GM21786 (cell line): Measurements from ENCODE around the gene TMEM123.
A peak's percentile ranks its signal among the peaks of the same experiment; 100 is the strongest.
"Not testable (repeated sequence)": the region's sequence is repeated elsewhere in the genome, so short reads cannot be mapped to it uniquely, and the experiment has no call there.

Experiments
- ATAC-seq: cut with Tn5 transposase; IDR thresholded peaks from one replicate; pipeline ENCODE4 v1.9.1; 2021; ENCODE audit not compliant: unreplicated experiment

TMEM123 gene

DNA sequence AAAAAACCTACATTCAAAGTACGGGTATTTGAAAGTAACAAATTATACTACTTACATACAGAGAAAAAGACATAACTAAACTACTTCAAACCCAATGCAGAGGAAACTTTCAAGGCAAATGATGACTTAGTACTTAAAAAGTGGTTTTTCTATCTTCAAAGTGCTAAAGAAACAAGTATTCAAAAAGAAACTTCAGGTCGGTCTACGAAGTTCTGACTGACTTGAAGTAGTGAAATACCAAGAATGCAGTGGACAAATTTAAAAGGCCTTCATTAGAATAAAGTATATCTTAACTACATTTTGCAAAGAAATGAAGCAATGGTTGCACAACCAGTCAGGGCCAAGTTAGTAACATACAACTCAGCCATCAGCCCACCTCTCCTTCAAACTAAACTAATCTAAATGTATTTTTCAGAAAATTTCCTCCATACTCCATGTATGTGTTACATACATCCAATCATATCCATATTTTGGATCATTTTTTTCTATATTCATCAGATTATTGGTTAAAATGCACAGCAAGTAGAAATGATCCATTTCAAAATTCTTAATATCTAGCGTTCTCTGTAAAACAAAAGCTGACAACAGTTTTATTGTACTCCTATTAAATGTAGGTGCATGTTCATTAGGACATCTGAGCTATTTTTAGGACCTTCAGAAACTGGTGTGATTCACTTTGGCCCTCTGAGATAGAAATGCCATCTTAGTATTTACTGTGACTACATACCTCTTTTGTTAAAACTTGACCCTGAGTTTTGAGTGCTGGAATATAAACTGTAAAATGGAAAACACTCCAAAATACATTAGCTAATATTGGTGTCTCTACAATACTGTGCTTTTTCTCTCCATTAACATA lies 55.6 kb downstream of the TMEM123 start:
- ATAC-seq: no peak

DNA sequence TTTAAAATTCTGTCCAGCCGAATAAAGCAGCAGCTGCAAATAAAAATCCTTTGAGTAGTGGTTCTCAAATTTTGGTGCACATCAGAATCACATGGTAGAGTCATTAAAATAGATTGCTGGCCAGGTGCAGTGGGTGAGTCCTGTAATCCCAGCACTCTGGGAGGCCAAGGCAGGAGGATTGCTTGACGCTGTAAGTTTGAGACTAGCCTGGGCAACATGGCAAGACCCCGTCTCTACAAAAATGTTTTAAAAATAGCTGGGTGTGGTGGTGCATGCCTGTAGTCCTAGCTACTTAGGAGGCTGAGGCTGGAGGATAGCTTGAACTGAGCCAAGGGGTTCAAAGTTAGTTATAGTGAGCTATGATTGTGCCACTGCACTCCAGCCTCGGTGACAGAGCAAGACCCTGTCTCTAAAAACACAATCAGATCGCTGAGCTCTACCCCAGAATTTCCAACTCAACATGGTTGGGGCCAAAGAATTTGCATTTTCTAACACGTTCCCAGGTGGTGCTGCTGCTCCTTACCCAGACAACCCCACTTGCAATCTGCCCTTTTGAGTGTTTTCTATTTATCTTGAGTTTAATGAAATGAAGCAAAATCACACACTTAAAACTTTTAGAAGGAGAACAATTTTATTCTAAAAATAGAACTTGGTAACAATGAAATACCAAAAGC lies 56.7 kb downstream of the TMEM123 start:
- ATAC-seq: no peak

DNA sequence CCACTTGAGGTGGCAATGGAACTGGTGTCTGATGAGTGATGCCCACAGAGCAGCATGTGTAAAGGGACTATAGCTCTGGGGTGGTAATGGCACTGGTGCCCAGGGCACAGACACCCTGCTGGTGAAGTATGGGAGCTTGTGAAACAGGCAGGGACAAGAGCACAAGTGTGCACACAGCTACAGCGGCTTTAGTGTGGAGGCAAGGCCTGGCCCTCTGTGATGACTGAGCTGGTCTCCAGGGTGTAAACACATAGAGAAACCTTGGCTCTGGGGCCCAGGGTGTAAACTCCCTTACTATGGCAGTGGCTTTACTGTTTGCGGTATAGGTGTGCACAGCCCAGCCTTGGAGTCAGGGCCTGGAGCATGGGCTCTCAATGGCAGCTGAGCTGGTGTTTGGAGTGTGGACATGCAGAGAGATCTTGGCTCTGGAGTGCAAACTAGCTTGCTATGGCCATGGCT lies 59.3 kb downstream of the TMEM123 start:
- ATAC-seq: no peak

DNA sequence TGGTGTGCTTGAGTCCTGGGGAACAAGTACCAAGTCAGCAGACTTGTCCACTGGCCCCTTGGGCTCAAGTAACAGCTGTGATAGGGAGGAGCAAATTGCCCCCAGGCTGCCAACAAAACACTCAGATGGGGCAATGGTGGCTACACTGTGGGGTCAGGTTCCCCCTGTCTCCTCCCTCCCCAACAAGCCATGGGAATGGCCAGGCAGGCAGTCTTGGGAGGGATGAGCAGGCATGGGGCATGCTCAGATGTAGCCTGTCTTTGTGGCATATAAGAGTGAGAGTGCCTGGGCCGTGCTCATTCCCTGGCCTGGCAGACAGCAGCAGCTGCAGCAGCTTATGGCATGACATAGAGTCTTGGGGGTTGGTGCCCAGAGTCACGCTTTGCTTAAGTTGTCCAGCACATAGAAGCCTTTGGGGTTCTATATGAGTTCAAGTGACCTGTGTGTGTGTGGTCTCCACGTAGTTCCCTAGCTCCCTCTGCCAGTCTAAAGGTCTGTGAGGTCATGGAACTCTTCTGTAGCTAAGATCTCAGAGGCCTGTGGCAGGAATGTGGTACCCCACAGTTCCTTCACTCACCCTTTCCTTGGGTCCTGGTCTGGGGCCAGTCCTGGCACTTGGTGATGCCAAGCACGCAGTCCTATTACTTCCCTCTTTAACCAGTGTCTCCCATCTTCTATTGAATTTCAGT lies 60.9 kb downstream of the TMEM123 start:
- ATAC-seq: no peak

DNA sequence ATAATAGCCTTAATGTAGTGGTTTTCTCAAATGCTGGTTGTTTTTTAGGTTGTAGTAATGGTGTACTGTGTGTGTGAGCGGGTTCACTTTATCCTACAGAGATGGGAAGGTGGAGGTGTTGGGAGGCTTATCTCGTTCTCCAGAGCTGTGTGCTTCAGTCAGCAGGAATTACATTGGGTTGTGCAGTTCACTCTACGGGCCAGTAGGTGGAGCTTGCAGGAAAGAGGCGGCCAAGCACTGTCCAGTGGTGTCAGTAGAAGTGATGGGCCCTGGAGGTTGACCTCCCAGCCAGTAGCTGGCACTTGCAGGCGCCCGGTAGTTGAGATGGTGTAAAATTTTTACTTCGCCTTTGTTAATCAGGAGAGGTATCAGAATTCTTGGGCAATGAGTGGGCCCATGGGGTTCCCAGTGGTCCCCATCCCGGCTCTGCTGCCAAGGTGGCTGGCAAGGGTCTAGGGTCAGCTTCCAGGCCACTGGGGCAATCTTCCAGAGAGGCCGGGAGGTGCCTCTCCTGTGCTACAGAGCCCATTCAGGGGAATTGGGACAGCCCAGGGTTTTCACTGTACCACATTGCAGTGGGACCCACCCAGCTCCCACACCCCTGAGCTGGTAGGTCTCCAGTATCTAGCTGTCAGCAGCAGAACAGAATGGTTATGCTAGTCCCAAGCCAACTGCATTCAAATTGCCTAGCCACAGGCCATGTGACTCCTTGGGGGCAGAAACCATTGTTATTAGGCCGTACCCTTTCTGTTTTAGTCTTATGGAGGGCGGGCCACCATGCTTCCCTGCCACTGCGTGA lies 61.7 kb downstream of the TMEM123 start:
- ATAC-seq: peak; percentile 80

DNA sequence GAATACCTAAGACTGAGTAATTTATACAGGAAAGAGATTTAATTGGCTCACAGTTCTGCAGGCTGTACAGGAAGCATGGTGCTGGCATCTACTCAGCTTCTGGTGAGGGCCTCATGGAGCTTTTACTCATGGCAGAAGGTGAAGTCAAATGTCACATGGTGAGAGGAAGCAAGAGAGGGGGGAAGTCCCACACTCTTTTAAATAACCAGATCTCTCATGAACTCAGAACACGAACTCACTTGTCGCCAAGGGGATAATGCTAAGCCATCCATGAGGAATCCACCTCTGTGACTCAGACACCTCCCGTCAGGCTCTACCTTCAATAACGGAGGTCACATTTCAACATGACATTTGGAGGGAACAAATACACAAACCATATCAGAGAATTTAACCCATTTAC lies 63.3 kb downstream of the TMEM123 start:
- ATAC-seq: no peak

DNA sequence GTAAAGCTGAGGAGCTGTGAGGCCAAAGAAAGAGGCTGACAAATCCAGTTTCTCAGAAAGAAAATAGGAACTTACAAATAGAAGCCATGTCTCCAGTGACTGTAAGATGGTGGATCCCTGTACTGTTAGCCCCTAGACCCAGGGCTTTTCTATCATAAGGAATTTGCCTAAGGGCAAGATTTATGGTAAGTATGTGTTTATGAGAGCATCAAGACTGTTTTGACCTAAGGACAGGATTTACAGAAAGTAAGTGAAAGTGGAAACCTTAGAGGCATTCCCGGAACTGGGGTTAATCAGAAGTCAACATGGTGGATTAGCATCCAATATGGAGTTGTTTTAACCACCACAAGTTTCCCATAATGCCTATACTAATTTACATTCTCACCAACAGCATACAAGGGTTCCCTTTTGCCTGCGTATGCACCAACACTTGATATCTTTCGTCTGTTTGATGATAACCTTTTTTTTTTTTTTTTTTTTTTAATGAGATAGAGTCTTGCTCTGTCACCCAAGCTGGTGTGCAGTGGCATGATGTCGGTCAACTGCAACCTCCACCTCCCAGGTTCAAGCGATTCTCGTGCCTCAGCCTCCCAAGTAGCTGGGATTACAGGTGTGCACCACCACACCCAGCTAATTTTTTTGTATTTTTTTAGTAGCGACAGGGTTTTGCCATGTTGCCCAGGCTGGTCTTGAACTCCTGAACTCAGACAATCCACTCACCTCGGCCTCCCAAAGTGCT lies 65.4 kb downstream of the TMEM123 start:
- ATAC-seq: no peak

DNA sequence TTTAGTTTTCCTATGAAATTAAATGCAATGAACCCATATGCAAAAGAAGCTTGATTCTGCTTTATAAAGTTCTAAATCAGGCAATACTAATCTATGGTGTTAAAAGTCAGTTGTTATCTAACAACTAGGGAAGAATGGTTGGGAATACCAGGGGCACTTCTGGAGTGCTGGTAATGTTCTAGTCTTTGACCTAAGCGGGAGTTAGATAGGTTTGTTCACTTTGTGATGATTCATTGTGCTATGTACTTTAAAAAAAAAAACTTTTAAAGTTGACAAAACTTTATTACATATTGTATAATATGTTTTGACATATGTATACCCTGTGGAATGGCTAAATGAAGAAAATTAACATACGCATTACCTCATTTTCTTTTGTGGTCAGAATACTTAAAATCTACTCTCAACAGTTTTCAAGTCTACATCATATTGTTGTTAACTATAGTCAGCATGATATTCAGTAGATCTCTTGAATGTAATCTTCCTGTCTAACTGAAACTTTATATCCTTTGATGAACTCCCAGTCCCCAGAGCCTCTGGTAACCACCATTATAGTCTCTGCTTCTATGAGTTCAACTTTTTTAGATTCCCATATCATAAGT lies 66.3 kb downstream of the TMEM123 start:
- ATAC-seq: no peak

DNA sequence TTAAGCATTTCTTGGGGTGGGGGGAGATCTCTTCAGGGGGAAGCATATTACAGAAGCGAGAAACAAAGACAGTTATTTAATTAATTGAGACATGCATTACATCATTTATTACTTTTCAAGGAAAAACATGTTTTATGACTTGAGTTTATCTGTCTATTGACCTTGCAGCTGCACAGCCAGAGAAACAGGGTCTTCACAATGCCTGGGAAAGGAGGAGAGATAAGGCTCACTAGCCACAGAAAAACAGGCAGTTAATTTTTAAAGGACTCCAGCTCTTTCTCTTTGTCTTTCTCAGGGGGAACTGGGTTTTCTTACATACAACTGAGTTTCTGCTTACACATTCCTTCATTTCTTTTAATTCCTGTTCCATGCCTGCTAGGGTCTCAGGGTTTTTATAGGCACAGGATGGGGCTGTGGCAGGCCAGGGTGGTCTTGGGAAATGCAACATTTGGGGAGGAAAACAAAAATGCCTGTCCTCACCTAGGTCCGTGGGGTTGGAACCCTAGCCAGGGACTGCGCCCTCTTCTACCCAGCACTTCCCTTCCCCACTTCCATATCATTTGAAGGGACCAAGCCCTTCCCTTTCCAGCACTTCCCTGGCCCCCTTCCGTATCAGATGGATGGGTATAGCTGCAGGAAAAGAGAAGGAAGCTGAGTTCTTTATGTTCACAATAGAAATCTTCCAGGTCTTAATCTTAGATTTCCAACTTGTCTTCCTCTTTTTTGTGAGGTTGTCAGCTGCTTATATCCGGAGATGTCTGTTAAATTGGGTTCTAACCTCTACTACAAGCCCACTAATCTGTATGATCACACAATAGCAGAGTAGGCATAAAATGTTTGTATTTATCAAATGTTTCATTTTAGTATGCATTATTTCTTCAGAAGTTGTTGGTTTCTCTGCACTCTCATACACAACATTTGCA lies 67.2 kb downstream of the TMEM123 start:
- no peak for ATAC-seq

DNA sequence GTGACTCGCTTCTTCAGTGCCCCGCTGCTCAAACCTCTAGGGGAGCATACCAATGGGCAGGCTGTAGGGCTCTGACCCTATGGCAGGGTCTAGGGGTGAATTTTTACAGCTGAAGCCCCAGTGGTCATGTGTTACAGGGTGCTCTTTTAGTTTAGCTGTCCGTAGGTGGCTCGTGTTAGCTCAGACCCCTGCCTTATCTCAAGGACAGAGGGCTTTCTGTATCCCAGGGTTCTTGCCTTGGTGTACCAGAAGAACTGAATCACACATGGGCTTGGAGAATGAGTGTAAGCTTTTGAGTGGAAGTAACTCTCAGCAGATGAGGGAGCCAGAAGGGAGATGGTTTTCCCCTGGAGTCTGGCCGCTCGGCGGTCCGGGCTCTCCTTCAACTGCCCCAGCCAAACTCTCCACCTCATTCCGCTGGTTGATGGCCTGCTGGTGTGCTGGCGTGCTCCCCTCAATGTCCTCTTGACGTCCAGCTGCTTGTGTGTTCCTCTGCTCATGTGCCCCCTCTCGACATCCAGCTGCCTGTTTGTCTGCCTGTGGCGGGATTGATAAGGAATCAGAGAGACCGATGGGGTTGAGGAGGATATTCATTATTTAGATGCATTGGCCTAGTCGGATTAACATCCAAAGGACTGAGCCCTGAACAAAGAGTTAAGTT lies 68.0 kb downstream of the TMEM123 start:
- no peak for ATAC-seq

DNA sequence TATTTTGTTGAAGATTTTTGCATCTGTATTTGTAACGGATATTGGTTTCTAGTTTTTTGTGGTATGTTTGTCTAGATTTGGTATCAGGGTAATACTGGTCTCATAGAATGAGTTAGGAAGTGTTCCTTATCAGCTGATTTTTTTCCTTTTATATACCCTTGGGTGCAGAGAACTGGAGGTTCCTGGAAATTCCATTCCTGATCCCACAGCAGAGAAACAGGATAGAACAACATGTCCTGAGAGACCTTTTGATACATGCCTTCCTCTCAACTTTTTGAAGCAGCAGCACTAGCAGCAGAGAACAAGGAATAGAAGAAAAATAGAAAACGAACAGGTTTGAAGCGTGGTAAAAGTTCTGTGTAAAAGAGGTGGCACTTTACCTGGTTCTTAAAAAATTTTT lies 68.7 kb downstream of the TMEM123 start:
- no peak for ATAC-seq

DNA sequence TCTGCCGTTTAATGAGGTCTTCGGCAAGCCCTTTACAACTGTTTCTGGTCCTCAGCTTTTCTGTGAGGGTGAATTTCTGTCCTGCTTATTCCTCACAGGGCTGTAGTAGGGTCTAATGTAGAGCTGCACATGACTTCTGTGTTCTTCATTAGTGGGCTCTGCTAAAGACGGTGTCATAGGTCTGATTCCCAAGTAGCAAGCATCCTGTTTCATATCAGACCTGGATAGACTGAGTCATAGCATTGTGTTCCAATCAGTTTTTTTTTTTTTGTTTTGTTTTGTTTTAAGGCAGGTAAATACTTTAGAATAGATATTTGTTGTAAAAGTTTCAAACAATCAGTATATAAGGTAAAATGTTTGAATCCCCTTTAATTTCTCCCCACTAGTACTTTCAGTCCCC lies 70.2 kb downstream of the TMEM123 start:
- ATAC-seq: no peak

DNA sequence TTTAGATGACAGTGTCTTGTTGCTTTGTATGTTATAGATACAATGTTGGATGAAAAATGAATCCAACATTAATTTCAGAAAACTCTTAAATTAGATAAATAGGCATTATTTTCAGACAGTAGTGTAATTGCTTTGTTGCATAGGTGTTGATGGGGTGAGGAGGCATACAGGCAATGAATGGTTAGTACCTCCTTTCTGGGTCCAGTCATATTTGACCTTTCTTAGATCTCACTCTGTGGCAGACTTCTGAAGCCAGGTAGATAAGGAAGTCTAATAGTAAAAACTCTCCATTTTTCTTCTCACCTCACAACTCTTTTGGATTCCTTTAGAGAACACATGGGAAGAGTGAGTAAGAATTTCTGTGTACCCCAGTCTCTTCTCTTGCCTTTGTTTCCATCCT lies 73.7 kb downstream of the TMEM123 start:
- ATAC-seq: no peak

DNA sequence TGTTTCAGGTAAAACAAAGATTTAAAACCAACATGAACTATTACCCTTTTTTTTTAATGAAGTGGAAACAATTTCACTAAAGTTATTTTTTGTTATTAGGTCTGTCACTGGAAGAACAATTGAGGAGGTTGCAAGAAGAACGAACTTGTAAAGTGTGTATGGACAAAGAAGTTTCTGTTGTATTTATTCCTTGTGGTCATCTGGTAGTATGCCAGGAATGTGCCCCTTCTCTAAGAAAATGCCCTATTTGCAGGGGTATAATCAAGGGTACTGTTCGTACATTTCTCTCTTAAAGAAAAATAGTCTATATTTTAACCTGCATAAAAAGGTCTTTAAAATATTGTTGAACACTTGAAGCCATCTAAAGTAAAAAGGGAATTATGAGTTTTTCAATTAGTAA lies 74.7 kb downstream of the TMEM123 start:
- ATAC-seq: no peak

DNA sequence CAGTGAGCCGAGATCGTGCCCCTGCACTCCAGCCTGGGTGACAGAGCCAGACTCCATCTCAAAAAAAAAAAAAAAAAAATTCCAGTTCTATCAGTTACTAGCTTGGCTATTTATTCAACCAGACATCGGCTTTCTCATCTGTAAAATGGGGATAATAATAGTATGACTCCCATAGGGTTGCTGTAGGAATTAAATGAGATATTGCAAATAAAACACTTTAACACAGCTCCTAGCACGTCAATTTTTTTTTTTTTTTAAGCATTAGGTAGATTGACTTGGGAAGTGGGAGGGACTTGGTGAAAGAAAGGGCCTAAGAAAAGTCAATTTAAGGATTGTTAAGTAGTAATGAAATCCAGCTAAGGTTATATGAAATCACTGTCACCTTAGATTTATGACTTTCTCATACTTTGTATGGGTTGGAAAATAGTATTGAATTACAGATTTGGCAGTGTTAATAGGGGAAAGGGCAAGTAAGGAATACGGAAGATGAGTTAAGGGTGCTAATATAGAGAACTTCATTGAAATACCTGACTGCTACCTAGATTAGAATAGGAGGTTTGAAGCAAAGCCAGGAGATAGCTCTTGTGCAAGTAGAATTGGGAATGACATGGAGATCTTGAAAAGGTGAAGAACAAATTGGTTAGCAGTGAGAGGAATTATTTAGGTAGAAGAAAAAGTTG lies 76.7 kb downstream of the TMEM123 start:
- ATAC-seq: no peak

DNA sequence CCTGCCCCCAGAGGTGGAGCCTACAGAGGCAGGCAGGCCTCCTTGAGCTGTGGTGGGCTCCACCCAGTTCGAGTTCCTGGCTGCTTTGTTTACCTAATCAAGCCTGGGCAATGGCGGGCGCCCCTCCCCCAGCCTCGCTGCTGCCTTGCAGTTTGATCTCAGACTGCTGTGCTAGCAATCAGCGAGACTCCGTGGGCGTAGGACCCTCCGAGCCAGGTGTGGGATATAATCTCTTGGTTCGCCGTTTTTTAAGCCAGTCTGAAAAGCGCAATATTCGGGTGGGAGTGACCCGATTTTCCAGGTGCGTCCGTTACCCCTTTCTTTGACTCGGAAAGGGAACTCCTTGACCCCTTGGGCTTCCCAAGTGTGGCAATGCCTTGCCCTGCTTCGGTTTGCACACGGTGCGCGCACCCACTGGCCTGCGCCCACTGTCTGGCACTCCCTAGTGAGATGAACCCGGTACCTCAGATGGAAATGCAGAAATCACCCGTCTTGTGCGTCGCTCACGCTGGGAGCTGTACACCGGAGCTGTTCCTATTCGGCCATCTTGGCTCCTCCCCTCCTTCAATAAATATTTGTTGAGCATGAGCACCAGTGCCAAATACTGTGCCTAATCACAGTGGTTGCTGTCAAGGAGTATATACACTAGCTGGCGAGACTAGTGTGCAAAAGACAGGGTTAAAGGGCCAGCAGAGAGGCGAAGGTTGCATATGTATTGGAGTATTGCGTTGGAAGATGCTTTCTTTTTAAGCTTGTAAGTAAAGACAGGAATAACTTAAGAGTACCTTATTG lies 77.7 kb downstream of the TMEM123 start:
- not testable (repeated sequence) for ATAC-seq

DNA sequence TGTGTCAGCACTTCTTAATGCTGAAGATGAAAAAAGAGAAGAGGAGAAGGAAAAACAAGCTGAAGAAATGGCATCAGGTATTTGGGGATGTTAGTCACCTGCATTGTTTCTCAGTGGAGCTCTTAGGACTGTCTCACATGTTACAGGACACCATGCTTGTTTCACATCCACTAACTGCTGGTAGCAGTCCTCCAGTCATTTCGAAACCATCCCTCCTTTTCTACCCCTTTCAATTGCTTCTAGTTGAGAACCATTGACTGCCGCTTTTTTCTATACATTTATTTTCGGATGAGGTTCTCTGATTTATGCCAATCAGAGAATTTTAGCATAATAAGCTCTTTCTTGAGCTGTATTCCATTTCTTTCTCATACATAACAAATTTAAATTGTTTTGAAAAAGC lies 84.1 kb downstream of the TMEM123 start:
- peak; percentile 100 for ATAC-seq
